ENCODE data around the gene GPR37L1. TPM values are rescaled to one million over a fixed set of nuclear protein-coding genes. Genes with fewer than 3 reads are reported as not detected.
A peak's percentile ranks its signal among the peaks of the same experiment; 100 is the strongest.

Gene GPR37L1
- total RNA-seq, 2 experiments from 2014 or later, result not detected

DNA sequence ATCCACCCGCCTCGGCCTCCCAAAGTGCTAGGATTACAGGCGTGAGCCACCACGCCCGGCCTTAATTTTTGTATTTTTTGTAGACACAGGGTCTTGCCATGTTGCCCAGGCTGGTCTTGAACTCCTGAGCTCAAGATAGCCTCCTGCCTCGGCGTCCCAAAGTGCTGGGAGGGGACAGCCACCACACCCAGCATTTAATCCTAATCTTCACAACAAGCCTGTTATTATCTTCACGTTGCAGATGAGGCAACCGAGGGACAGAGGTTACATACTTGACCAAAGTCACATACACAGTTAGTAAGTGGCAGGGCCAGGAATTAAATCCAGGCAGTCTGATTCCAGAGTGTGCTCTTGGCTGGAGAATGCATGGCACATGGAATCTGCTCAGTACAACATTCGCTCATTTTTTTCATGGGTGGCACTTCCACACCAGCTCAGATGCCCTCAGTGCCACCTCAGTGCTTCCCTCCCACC, 4.8 kb upstream of the GPR37L1 start:
- Mint-ChIP-seq H3K9me3 (no peaks in the 10 kb centered on the region), H3K36me3 (no peaks in the 10 kb centered on the region), H3K27ac (no peak overlapping the region), H3K4me3 (no peak overlapping the region), H3K4me1 (no peaks in the 10 kb centered on the region), H3K27me3 (peaks cover 9% of the 10 kb centered on the region)
- POLR2A ChIA-PET, result no interaction called here
- DNase-seq (no peak), ATAC-seq (ENCODE audit: low read depth) (no peak)

GRCh38 chr1:202121006-202121405, 1.7 kb upstream of the GPR37L1 start:
- no peaks in the 10 kb centered on the region for H3K4me1 Mint-ChIP-seq
- ATAC-seq (ENCODE audit: low read depth), result no peak

DNA sequence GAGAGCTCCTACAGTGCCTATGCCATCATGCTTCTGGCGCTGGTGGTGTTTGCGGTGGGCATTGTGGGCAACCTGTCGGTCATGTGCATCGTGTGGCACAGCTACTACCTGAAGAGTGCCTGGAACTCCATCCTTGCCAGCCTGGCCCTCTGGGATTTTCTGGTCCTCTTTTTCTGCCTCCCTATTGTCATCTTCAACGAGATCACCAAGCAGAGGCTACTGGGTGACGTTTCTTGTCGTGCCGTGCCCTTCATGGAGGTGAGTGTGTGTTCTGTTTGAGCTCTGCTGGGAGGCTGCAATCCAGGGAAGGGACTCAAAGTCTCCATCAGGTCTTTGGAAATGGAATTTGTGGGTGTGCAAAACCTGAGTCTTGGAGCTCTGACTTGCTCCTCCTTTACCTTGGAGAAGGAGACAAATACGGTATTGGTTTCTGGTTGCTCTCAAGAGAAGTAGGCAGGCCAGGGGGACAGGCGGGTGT, 658 bp downstream of the GPR37L1 start:
- DNase-seq, result no peak
- no peak overlapping the region for H3K27ac Mint-ChIP-seq
- ATAC-seq (ENCODE audit: low read depth), result no peak
- H3K27me3 Mint-ChIP-seq, result peaks cover 17% of the 10 kb centered on the region
- POLR2A ChIA-PET, result no interaction called here
- H3K4me1 Mint-ChIP-seq, result no peaks in the 10 kb centered on the region
- no peak overlapping the region for H3K4me3 Mint-ChIP-seq
- no peaks in the 10 kb centered on the region for H3K9me3 Mint-ChIP-seq
- H3K36me3 Mint-ChIP-seq, result no peaks in the 10 kb centered on the region

More at GRCh38 chr1:202121006-202121405, 1.7 kb upstream of the GPR37L1 start:
- Mint-ChIP-seq H3K4me3 (no peak overlapping the region), H3K27ac (no peak overlapping the region), H3K9me3 (no peaks in the 10 kb centered on the region), H3K27me3 (peaks cover 8% of the 10 kb centered on the region), H3K36me3 (no peaks in the 10 kb centered on the region)
- POLR2A ChIA-PET, result no interaction called here
- DNase-seq, result no peak

- Mint-ChIP-seq H3K4me1 (no peaks in the 10 kb centered on the region), H3K9me3 (no peaks in the 10 kb centered on the region), H3K36me3 (no peaks in the 10 kb centered on the region), H3K27ac (no peak overlapping the region), H3K27me3 (peaks cover 17% of the 10 kb centered on the region), H3K4me3 (no peak overlapping the region)
- POLR2A ChIA-PET, result no interaction called here
- ATAC-seq (ENCODE audit: low read depth), result no peak
- DNase-seq, result no peak
These were observed 1.4 kb downstream of the GPR37L1 start for GRCh38 chr1:202124142-202124541.

DNA sequence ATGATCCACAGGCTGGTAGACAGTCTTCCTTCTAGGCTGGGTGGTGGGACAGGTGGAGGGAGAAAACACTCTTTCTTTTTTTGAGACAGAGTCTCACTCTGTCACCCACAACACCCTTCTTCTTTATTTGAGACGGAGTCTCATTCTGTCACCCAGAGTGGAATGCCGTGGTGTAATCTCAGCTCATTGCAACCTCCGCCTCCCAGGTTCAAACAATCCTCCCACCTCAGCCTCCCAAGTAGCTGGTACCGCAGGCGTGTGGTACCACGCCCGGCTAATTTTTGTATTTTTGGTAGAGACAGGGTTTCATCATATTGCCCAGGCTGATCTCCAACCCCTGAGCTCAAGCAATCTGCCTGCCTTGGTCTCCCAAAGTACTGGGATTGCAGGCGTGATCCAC, 2.9 kb downstream of the GPR37L1 start:
- POLR2A ChIA-PET, result no interaction called here
- no peak for DNase-seq
- Mint-ChIP-seq H3K4me1 (no peaks in the 10 kb centered on the region), H3K27me3 (peaks cover 17% of the 10 kb centered on the region), H3K9me3 (no peaks in the 10 kb centered on the region), H3K4me3 (no peak overlapping the region), H3K36me3 (no peaks in the 10 kb centered on the region), H3K27ac (no peak overlapping the region)
- no peak for ATAC-seq (ENCODE audit: low read depth)

GRCh38 chr1:202126426-202126825, 3.7 kb downstream of the GPR37L1 start:
- no peak overlapping the region for H3K4me3 Mint-ChIP-seq
- POLR2A ChIA-PET, result no interaction called here
- peaks cover 17% of the 10 kb centered on the region for H3K27me3 Mint-ChIP-seq
- H3K36me3 Mint-ChIP-seq, result no peaks in the 10 kb centered on the region
- no peaks in the 10 kb centered on the region for H3K9me3 Mint-ChIP-seq
- no peak for ATAC-seq (ENCODE audit: low read depth)
- no peak for DNase-seq
- H3K4me1 Mint-ChIP-seq, result peaks cover under 1% of the 10 kb centered on the region
- no peak overlapping the region for H3K27ac Mint-ChIP-seq

DNA sequence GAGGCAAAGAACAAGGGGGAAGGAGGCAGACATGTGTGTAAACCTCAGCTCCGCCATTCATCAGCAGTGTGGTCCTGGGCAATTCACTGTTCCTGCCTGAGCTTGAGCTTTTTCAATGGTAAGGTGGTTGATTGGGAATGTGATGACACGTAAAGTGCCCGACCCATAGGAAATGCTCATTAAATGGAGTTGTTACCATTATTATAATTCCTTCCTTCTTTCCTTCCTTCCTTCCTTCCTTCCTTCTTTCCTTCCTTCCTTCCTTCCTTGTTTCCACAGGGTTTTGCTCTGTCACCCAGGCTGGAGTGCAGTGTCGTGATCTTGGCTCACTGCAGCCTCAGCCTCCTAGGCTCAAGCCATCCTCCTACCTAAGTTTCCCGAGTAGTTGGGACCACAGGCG, 4.3 kb downstream of the GPR37L1 start:
- POLR2A ChIA-PET, result no interaction called here
- peaks cover 16% of the 10 kb centered on the region for H3K27me3 Mint-ChIP-seq
- H3K4me3 Mint-ChIP-seq, result no peak overlapping the region
- H3K9me3 Mint-ChIP-seq, result no peaks in the 10 kb centered on the region
- ATAC-seq (ENCODE audit: low read depth) (no peak), DNase-seq (no peak)
- H3K36me3 Mint-ChIP-seq, result no peaks in the 10 kb centered on the region
- H3K4me1 Mint-ChIP-seq, result peaks cover 6% of the 10 kb centered on the region
- no peak overlapping the region for H3K27ac Mint-ChIP-seq

- Mint-ChIP-seq H3K27me3 (peaks cover 15% of the 10 kb centered on the region), H3K4me3 (no peak overlapping the region), H3K9me3 (no peaks in the 10 kb centered on the region), H3K27ac (no peak overlapping the region), H3K36me3 (peaks cover 2% of the 10 kb centered on the region), H3K4me1 (peaks cover 6% of the 10 kb centered on the region)
- POLR2A ChIA-PET, result no interaction called here
- DNase-seq, result no peak
- ATAC-seq (ENCODE audit: low read depth), result no peak
These were observed 5.3 kb downstream of the GPR37L1 start for GRCh38 chr1:202127836-202128622.

DNA sequence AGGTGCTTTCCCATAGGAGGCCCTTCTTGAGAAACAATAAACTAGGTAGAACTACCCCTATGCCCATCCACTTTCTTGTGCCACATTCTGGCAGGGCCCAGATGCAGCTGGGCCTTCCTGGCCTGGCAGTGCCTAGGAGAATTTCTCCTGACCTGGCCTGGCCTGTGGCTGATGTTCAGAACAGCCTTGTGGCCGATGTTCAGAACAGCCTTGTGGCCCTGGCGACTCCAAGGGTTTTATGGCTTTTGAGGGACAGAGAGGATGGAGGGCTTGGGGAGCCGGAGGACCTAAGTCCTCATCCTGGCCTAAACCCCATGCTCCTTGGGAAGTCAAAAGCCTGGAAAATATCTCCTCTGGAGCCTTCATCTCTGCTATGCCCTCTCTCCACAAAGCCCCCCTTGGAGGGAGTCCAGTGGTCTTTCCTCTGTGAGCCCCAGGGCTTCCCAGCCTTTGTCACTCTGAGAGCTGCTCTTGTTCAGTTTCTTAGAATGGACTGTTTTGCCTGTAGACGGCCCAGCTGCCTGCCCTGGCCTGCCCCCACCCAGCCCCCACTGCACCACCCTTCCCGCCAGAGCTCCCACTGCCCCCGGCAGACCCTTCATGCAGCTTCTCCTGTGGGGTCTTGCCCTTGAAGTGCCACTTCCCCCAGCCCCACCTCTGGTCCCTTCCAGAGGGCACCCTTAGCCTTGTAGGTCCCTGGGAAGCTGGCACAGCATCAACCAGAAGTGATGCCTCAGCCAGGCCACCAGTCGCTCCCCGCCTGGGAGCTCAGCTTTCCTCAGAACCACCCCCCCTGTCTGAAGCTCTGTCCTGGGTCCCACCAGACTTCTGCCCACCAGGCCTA, 7.0 kb downstream of the GPR37L1 start:
- Mint-ChIP-seq H3K27ac (no peak overlapping the region), H3K36me3 (peaks cover 2% of the 10 kb centered on the region), H3K27me3 (peaks cover 12% of the 10 kb centered on the region), H3K4me1 (peaks cover 6% of the 10 kb centered on the region), H3K4me3 (no peak overlapping the region), H3K9me3 (no peaks in the 10 kb centered on the region)
- DNase-seq (no peak), ATAC-seq (ENCODE audit: low read depth) (peak; percentile 20)
- POLR2A ChIA-PET, result interaction anchor here (1.1 kb wide), 1 partner anchor 30 kb away, joined by 4 read pairs; no protein-coding TSS in a partner anchor

GRCh38 chr1:202130297-202130721, 7.6 kb downstream of the GPR37L1 start:
- POLR2A ChIA-PET, result interaction anchor here (1.1 kb wide), 1 partner anchor 30 kb away, joined by 4 read pairs; no protein-coding TSS in a partner anchor
- Mint-ChIP-seq H3K27me3 (peaks cover 12% of the 10 kb centered on the region), H3K9me3 (no peaks in the 10 kb centered on the region), H3K4me3 (no peak overlapping the region), H3K36me3 (peaks cover 2% of the 10 kb centered on the region), H3K27ac (no peak overlapping the region), H3K4me1 (peaks cover 6% of the 10 kb centered on the region)
- ATAC-seq (ENCODE audit: low read depth) (no peak), DNase-seq (no peak)

- Mint-ChIP-seq H3K4me1 (peaks cover 6% of the 10 kb centered on the region), H3K27ac (no peak overlapping the region), H3K36me3 (peaks cover 2% of the 10 kb centered on the region), H3K27me3 (peaks cover 9% of the 10 kb centered on the region), H3K9me3 (no peaks in the 10 kb centered on the region), H3K4me3 (no peak overlapping the region)
- DNase-seq, result no peak
- no peak for ATAC-seq (ENCODE audit: low read depth)
- POLR2A ChIA-PET, result interaction anchor here (1.1 to 2.2 kb wide), 2 partner anchors 12 to 29 kb away, joined by 4 to 7 read pairs; no protein-coding TSS in a partner anchor
These were observed 8.3 kb downstream of the GPR37L1 start for GRCh38 chr1:202130816-202131522.

- POLR2A ChIA-PET, result interaction anchor here (0.6 to 2.2 kb wide), 2 partner anchors 11 to 209 kb away, joined by 3 to 7 read pairs; no protein-coding TSS in a partner anchor
- H3K36me3 Mint-ChIP-seq, result peaks cover 2% of the 10 kb centered on the region
- ATAC-seq (ENCODE audit: low read depth) (no peak), DNase-seq (no peak)
- H3K4me1 Mint-ChIP-seq, result peaks cover 6% of the 10 kb centered on the region
- H3K27ac Mint-ChIP-seq, result no peak overlapping the region
- no peaks in the 10 kb centered on the region for H3K9me3 Mint-ChIP-seq
- H3K27me3 Mint-ChIP-seq, result peaks cover 4% of the 10 kb centered on the region
- no peak overlapping the region for H3K4me3 Mint-ChIP-seq
These were observed 9.5 kb downstream of the GPR37L1 start for GRCh38 chr1:202131956-202132821.
